Ascending aorta (tissue), 2 donors: Measurements from ENCODE around the gene NUMBL. TPM values are rescaled to one million over a fixed set of nuclear protein-coding genes. Genes with fewer than 3 reads are reported as not detected.
"Not testable (repeated sequence)": the region's sequence is repeated elsewhere in the genome, so short reads cannot be mapped to it uniquely, and the experiment has no call there.

ENCODE experiments used
- DNase-seq, 2 donors: peaks; one replicate each; pipeline ENCODE4 v3.0.0-alpha.2; 2019; ENCODE audit warnings: low spot score in 2 of 2
- H3K27ac ChIP-seq, 2 donors: fragments of 200-600 bp; sonication (generic); one replicate each; pipeline ENCODE4 v1.5.1; 2016 to 2017; ENCODE audit warnings: mild to moderate bottlenecking in 1 of 2
- H3K27me3 ChIP-seq: fragments of 200-600 bp; sonication (generic); one replicate; pipeline ENCODE4 v1.5.1; 2017
- H3K36me3 ChIP-seq, 2 donors: fragments of 200-600 bp; sonication (generic); one replicate each; pipeline ENCODE4 v1.5.1; 2016
- H3K4me1 ChIP-seq, 2 donors: fragments of 200-600 bp; sonication (generic); one replicate each; pipeline ENCODE4 v1.5.1; 2016 to 2017; ENCODE audit warnings: mild to moderate bottlenecking in 1 of 2
- H3K4me3 ChIP-seq, 2 donors: fragments of 200-600 bp; sonication (generic); one replicate each; pipeline ENCODE4 v1.5.1; 2016 to 2017; ENCODE audit warnings: mild to moderate bottlenecking in 1 of 2
- H3K9me3 ChIP-seq, 2 donors: fragments of 200-600 bp; sonication (generic); one replicate each; pipeline ENCODE4 v1.5.1; 2016
- intact Hi-C: fragments of 100-400 bp; cut with DNase I; formaldehyde crosslinking; loops from one replicate; pipeline ENCODE4 v1.15.1; 2023
- total RNA-seq: library from RNA; depleted of rRNA; stranded (reverse); fragments of >200 nt; gene quantifications from one replicate; pipeline ENCODE4 v1.1.0, GENCODE V29; 2016
- TF ChIP-seq, protein P1 (sequence below), 3 experiments: fragments of 200-600 bp in 2 of 3; fragments of 450-650 bp in 1 of 3; sonication (generic) in 2 of 3; IDR thresholded peaks; one replicate each; pipeline ENCODE4 v1.5.1; 2016 to 2019; ENCODE audit warnings: antibody characterized with exemption in 3 of 3, mild to moderate bottlenecking in 1 of 3, moderate library complexity in 1 of 3

The NUMBL gene
- total RNA-seq, 1 donor from 2014 or later: 360 TPM

DNA sequence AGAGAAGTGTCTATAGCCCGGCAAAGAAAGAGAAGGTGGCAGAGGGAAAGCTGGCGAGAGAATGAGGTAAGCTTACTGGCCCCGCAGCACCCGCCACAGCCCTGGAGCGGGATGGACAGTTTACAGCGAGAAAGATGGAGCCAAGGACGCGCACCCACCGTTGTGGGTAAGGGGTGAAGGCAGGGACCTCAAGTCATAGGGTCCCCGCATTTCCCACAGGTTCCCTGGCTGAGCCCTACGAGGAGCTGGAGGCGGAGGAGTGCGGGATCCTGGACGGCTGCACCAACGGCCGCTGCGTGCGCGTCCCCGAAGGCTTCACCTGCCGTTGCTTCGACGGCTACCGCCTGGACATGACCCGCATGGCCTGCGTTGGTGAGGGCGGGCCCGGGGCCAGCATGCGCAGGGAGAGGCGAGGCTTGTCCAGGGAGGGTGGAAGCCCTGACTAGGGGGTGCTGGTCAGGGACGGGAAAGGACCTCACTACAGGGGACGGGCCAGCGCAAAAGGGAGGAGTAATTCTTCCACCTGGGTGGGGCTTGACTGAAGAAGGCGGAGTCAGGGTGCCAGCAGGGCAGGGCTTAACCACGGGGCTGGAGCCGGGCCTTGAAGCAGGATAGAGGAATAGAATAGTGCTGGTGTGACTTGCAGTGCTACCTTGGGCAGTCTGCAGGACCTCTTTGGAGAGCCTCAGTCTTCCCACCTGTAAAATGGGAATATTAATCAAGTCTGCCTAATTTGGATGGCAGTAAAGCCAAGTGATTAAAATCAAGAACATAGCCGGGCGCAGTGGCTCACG is 62.8 kb downstream of the NUMBL start:
- H3K4me3 ChIP-seq: no peak overlapping the region
- no peak overlapping the region for H3K27ac ChIP-seq
- no peaks in the 10 kb centered on the region for H3K9me3 ChIP-seq
- peak in 1 of 2 donors; percentile 56 for DNase-seq
- TF ChIP-seq, protein P1, sequence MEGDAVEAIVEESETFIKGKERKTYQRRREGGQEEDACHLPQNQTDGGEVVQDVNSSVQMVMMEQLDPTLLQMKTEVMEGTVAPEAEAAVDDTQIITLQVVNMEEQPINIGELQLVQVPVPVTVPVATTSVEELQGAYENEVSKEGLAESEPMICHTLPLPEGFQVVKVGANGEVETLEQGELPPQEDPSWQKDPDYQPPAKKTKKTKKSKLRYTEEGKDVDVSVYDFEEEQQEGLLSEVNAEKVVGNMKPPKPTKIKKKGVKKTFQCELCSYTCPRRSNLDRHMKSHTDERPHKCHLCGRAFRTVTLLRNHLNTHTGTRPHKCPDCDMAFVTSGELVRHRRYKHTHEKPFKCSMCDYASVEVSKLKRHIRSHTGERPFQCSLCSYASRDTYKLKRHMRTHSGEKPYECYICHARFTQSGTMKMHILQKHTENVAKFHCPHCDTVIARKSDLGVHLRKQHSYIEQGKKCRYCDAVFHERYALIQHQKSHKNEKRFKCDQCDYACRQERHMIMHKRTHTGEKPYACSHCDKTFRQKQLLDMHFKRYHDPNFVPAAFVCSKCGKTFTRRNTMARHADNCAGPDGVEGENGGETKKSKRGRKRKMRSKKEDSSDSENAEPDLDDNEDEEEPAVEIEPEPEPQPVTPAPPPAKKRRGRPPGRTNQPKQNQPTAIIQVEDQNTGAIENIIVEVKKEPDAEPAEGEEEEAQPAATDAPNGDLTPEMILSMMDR (IDR thresholded peaks at IDR 0.05): no peak
- H3K36me3 ChIP-seq: peaks cover 45 to 52% of the 10 kb centered on the region in 2 donors
- no peaks in the 10 kb centered on the region for H3K27me3 ChIP-seq
- peaks cover 0 to 2% of the 10 kb centered on the region in 2 donors for H3K4me1 ChIP-seq
- intact Hi-C loops: no loop called here

DNA sequence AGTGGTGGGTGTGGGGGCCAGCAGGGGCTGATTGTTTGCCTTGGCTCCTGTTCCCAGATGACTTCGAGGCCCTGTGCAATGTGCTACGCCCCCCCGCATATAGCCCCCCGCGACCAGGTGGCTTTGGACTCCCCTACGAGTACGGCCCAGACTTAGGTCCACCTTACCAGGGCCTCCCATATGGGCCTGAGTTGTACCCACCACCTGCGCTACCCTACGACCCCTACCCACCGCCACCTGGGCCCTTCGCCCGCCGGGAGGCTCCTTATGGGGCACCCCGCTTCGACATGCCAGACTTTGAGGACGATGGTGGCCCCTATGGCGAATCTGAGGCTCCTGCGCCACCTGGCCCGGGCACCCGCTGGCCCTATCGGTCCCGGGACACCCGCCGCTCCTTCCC is 63.5 kb downstream of the NUMBL start:
- Histone ChIP-seq H3K4me1 (peaks cover 0 to 2% of the 10 kb centered on the region in 2 donors), H3K27me3 (no peaks in the 10 kb centered on the region), H3K4me3 (no peak overlapping the region), H3K36me3 (peaks cover 52 to 59% of the 10 kb centered on the region in 2 donors), H3K9me3 (no peaks in the 10 kb centered on the region), H3K27ac (no peak overlapping the region)
- intact Hi-C loops: no loop called here
- TF ChIP-seq, protein P1 (IDR thresholded peaks at IDR 0.05): no peak
- no peak for DNase-seq

DNA sequence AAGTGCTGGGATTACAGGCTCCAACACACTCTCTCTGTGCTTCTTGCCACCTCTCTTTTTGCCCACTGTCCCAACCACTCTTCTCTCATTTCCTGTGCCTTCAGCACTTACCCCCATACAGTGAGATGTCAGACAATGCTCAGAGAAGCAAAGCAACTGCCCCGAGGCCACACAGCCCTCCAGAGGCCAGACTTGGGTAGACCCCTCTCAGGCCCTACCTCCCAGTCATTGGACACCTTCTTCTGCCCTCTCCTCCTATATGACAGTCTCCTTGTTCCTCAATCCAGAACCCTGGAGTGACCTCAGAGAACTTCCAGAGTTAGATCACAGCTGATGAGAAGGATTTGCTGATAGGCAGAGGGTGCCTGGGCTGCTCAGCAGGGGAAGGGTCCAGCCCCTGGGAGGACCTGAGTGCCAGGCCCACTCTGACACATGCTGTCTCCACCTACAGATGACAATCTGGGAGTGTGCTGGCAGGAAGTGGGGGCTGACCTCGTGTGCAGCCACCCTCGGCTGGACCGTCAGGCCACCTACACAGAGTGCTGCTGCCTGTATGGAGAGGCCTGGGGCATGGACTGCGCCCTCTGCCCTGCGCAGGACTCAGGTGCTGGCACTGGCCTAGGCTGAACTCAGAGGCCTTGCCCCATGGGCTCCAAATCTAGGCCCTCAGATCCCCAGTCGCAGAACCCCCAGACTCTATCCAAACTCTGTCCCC is 64.9 kb downstream of the NUMBL start:
- Histone ChIP-seq H3K27ac (peak overlapping the region in 1 of 2 donors; percentile 25), H3K36me3 (peaks cover 64 to 71% of the 10 kb centered on the region in 2 donors), H3K4me1 (no peaks in the 10 kb centered on the region), H3K9me3 (no peaks in the 10 kb centered on the region), H3K27me3 (no peaks in the 10 kb centered on the region), H3K4me3 (no peak overlapping the region)
- DNase-seq: no peak
- TF ChIP-seq, protein P1 (IDR thresholded peaks at IDR 0.05): no peak
- intact Hi-C loops: no loop called here

DNA sequence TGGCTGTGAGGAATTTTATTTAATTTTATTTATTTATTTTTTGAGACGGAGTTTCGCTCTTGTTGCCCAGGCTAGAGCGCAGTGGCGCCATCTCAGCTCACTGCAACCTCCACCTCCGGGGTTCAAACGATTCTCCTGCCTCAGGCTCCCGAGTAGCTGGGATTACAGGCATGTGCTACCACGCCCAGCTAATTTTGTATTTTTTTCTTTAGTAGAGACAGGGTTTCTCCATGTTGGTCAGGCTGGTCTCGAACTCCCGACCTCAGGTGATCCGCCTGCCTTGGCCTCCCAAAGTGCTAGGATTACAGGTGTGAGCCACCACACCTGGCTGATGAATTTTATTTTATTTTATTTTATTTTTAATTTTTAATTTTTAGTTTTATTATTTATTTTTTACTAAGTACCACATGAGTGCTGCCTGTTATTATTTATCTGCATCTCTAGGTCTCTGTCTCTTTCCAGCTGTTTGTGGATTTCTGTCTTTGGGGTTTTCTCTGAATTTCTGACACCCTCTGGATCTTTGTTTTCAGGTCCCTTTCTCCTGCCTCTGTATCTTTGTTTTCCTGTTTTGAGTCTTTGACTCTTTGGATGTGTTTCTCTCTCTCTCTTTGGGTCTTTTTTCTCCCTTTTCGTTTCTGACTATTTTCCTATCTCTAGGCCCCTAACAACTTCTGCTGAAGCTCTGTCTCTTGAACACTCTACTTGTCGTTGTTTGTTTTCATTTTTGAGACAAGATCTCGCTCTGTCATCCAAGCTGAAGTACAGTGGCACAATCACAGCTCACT is 65.9 kb downstream of the NUMBL start:
- H3K27me3 ChIP-seq, DNase-seq, intact Hi-C loops, H3K27ac ChIP-seq, H3K4me1 ChIP-seq, H3K9me3 ChIP-seq, H3K4me3 ChIP-seq: not testable (repeated sequence)
- peaks cover 70 to 72% of the 10 kb centered on the region in 2 donors for H3K36me3 ChIP-seq

DNA sequence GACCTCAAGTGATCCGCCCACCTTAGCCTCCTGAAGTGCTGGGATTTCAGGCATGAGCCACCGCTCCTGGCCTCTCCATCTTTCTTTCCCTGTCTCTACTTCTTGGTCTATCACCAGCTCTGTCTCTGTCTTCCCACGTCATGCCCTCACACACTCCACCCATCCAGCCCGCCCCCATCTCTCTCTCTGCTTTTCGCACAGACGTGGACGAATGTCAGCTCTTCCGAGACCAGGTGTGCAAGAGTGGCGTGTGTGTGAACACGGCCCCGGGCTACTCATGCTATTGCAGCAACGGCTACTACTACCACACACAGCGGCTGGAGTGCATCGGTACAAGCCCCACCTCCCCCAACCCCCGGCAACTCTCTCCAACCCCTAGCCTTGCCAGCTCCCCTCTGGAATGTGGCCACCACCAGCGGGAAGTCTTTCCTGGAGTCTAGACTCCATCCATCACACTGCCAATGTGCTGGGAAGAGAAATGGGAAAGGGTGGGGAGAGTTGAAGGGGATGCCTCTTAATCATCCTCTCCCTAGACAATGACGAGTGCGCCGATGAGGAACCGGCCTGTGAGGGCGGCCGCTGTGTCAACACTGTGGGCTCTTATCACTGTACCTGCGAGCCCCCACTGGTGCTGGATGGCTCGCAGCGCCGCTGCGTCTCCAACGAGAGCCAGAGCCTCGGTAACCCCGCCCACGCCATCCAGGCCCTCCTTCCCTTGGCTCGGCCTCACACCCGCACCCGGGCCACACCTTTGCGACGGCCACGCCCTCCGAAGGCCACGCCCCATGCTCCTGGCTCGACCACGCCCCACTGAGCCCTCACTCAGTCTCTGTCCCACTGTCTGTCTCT is 66.8 kb downstream of the NUMBL start:
- Histone ChIP-seq H3K9me3 (no peaks in the 10 kb centered on the region), H3K27ac (peak overlapping the region; percentile 38 to 55), H3K36me3 (peaks cover 66 to 75% of the 10 kb centered on the region in 2 donors), H3K27me3 (no peaks in the 10 kb centered on the region), H3K4me3 (no peak overlapping the region), H3K4me1 (no peaks in the 10 kb centered on the region)
- intact Hi-C loops: no loop called here
- peak in 1 of 2 donors; percentile 60 for DNase-seq
- TF ChIP-seq, protein P1 (IDR thresholded peaks at IDR 0.05): no peak
